MM.1S (cell line): ENCODE measurements around the gene PLD6.

Experiments
- EZH2 ChIP-seq: fragments of 300-600 bp; sonication (generic); optimal IDR thresholded peaks from 2 replicates; pipeline ENCODE3; 2017; ENCODE audit warnings: low read depth, mild to moderate bottlenecking, antibody characterized with exemption, low read length, mixed read lengths
- TF ChIP-seq, protein P1 (sequence below): fragments of 300-600 bp; sonication (generic); IDR thresholded peaks from 2 replicates; pipeline ENCODE4 v1.5.1; 2016; ENCODE audit warnings: antibody characterized with exemption, low read length, mixed read lengths

GRCh38 chr17:17161759-17162158 lies 44.4 kb downstream of the PLD6 start:
- TF ChIP-seq, protein P1, sequence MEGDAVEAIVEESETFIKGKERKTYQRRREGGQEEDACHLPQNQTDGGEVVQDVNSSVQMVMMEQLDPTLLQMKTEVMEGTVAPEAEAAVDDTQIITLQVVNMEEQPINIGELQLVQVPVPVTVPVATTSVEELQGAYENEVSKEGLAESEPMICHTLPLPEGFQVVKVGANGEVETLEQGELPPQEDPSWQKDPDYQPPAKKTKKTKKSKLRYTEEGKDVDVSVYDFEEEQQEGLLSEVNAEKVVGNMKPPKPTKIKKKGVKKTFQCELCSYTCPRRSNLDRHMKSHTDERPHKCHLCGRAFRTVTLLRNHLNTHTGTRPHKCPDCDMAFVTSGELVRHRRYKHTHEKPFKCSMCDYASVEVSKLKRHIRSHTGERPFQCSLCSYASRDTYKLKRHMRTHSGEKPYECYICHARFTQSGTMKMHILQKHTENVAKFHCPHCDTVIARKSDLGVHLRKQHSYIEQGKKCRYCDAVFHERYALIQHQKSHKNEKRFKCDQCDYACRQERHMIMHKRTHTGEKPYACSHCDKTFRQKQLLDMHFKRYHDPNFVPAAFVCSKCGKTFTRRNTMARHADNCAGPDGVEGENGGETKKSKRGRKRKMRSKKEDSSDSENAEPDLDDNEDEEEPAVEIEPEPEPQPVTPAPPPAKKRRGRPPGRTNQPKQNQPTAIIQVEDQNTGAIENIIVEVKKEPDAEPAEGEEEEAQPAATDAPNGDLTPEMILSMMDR: no peak
- TF ChIP-seq EZH2: no peak
